HG02943 (cell line): ENCODE results near the gene ABCG4.
"Not testable (repeated sequence)": the region's sequence is repeated elsewhere in the genome, so short reads cannot be mapped to it uniquely, and the experiment has no call there.

Source experiments
- ATAC-seq: cut with Tn5 transposase; IDR thresholded peaks from one replicate; pipeline ENCODE4 v1.9.1; 2021; ENCODE audit warnings: mild to moderate bottlenecking, low read depth, moderate library complexity; ENCODE audit not compliant: unreplicated experiment

The ABCG4 gene

GRCh38 chr11:119180729-119181676 lies 32.2 kb downstream of the ABCG4 start:
- no peak for ATAC-seq

DNA sequence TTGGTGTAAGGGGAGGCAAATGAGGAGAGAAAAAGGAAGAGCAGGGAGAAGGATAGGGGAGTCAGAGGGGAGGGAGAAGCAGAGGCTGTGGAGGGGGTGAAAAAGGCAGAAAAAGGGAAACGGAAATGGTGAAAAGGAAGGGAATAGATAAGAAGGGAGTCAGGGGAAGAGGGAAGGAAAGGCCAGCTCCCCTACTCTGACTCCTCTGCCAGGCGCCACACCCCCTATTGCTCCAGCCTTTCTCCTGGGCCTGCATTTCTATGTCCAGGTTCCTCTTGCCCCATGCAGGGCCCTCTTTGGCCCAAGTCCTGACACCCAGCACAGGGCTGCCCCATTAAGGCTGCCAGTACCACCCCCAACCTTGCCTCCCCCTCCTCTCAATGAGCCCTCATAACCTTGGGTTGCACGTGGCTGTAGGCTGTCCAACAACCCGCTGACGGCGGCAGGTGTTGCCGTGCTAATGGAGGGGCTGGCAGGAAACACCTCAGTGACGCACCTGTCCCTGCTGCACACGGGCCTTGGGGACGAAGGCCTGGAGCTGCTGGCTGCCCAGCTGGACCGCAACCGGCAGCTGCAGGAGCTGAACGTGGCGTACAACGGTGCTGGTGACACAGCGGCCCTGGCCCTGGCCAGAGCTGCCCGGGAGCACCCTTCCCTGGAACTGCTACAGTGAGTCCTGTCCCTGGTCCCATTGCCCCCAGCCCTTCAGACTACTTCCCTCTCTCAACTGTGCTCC lies 33.0 kb downstream of the ABCG4 start:
- no peak for ATAC-seq

GRCh38 chr11:119184399-119184798 lies 35.5 kb downstream of the ABCG4 start:
- not testable (repeated sequence) for ATAC-seq

GRCh38 chr11:119185981-119186634 lies 37.3 kb downstream of the ABCG4 start:
- no peak for ATAC-seq

DNA sequence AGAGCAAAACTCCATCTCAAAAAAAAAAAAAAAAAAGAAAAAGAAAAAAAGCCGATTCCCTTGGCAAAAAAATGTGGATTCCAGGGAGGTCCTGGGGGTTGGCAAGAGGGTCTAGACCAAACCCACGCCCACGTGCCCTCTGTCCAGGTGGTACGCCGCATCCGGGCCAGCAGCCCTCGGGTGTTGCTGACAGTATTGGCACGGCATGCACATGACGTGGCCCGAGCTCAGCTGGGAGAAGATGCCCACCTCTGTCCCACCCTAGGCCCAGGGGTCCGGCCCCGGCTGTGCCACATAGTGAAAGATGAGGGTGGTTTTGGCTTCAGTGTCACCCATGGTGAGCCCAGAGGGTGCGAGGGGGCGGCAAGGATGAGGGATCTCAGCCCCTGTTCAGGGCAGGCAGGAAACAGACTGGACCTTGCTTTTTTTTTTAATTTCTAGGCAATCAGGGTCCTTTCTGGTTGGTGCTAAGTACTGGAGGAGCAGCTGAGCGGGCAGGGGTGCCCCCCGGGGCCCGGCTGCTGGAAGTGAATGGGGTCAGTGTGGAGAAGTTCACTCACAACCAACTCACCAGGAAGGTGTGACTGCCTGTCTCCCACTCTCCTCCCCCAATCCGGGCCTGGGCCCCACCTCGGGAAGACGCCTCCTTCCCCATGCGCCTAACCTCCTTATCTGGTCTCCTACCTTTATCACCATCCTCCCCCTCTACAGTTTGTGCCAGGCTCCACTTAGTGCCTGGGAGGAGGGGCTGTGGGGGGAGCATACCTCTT lies 38.5 kb downstream of the ABCG4 start:
- ATAC-seq: no peak

DNA sequence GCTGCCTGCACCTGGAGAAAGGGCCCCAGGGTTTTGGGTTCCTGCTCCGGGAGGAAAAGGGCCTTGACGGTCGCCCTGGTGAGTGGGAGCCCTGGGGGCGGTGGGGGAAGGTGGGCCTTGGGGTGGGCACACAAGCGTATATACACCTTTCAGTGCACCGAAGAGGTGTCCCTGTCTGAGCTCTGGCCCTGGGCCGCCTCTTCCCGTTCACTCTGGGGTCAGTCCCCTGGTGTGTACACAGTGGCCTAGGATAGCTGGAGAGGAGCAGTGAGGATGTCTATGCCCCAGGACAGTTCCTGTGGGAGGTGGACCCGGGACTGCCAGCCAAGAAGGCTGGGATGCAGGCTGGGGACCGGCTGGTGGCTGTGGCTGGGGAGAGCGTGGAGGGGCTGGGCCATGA lies 39.2 kb downstream of the ABCG4 start:
- no peak for ATAC-seq

- ATAC-seq: no peak
These were observed 40.0 kb downstream of the ABCG4 start for GRCh38 chr11:119188887-119189286.

DNA sequence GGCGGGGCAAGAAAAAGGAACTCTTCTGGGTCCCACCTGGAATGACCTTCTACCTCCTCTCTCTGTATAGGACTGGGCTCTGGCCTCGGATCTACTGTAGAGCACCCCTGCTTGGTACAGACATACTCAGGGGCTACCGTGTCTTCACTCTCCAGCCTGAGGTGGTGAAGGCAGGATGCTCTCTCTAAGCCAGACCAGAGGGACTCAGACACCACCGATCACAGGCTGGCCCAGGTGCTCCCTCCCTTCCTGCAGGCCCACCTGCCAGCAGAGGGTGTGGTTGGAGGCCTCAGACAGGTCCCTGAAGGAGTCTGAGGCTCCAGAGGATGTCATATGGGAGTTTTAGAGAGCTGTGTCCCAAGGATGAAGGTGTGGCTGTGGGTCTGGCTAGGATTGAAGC lies 40.5 kb downstream of the ABCG4 start:
- ATAC-seq: no peak

DNA sequence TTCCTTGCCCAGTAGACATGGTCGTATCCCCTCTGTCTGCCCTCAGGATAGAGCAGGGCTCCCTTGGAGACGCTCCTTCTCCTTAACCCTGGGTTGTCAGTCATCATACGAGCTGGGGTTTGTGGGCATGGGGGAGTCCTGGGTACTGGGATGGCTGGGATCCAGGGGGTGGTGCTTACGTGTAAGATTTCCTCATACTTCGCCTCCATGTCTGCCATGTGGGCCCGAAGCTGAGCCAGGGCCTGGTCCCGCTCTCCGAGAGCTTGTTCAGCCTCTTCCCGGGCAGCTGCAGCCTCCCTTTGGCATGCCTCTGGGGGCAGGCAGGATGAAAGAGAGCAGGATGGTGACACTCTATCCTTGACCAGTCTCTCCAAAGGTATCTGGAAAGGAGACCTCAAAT lies 41.7 kb downstream of the ABCG4 start:
- ATAC-seq: no peak

DNA sequence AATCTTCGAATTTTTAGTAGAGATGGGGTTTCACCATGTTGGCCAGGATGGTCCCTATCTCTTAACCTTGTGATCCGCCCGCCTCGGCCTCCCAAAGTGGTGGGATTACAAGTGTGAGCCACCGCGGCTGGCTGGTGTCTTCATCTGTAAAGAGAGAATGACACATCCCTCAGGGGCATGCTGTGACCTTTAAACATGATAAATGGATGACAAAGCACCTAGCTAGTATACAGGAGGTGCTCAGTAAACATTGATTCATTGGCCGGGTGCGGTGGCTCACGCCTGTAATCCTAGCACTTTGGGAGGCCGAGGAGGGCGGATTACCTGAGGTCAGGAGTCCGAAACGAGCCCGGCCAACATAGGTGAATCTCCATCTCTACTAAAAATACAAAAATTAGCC lies 42.4 kb downstream of the ABCG4 start:
- not testable (repeated sequence) for ATAC-seq

GRCh38 chr11:119192111-119192510 lies 43.3 kb downstream of the ABCG4 start:
- no peak for ATAC-seq

DNA sequence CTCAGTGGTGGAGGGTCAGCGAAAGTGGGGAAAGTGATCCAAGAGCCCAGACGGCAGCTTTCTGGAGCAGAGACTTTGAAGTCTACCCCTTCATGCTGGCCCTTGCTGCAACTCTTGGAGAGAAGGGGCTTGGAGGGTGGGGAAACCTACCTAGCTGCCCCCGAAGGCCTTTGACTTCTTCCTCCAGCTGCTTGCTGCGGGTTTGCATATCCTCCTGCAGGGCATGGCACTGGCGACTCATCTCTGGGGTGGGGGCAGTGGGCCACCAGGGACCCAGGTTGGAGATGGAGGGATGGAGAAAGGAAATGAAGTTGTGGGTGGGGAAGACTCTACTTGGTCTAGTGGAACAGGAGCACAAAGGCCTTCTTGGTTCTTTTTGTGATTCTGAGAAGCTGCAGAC lies 44.1 kb downstream of the ABCG4 start:
- no peak for ATAC-seq

- ATAC-seq: no peak
These were observed 44.8 kb downstream of the ABCG4 start for GRCh38 chr11:119193626-119194025.

DNA sequence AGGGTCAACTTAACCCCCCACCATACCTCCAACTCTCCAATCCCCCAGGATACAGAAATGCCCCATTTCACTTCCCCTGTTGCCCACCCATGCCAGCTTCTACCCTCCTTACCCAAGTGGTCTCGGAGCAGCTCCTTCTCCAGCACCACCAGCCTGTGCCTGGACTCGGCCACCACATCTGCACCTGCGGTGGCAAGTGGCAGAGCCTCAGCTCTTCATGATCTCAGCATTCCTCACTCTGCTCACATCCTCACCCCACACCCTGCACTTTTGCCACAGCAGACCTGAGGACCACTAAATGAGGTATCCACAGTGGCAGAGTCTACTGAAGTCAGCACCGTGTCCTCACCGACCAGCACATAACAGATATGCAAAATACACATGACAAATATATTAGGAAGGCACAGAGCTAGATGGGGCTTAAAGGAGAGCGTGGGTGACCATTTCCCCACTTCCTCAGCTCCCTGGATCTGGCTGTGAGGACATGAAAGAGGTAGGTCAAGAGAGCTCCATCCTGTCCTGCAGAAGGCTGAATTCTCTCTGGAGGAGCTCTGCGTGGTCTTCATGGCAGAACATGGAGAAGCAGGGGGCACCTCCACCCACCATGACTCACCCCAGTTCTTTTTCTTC lies 46.1 kb downstream of the ABCG4 start:
- ATAC-seq: no peak

DNA sequence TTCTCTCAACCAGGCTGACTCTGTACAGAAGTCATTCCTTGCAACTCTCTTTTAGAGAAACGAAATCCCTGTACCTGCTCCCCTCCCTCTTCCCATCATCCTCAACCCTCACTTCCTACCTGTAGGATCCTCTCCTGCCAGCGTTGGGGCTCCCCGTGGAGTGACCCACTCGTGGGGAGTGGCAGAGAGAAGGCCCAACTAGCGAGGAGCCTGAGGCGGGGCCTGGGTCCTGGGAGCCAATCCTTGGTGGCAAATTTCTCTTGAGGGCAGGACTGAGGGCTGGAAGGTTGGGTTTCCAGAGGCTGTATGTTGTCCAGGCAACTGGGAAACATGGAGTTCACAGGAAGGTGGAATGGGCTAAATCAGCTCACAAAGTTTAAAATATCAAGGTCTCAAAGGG lies 46.8 kb downstream of the ABCG4 start:
- no peak for ATAC-seq

- no peak for ATAC-seq
These were observed 48.1 kb downstream of the ABCG4 start for GRCh38 chr11:119196833-119197483.

DNA sequence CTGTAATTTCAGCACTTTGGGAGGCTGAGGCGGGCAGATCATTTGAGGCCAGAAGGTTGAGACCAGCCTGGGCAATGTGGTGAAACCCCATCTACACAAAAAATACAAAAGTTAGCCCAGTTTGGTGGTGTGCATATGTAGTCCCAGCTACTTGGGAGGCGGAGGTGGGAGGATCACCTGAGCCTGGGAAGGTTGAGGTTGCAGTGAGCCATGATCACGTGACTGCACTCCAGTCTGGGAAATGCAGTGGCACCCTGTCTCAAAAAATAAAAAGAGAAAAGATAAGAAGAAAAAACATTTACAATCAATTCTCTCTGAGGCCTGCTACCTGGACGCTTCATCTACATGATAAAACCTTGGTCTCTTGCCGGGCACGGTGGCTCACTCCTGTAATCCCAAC lies 50.1 kb downstream of the ABCG4 start:
- ATAC-seq: no peak

DNA sequence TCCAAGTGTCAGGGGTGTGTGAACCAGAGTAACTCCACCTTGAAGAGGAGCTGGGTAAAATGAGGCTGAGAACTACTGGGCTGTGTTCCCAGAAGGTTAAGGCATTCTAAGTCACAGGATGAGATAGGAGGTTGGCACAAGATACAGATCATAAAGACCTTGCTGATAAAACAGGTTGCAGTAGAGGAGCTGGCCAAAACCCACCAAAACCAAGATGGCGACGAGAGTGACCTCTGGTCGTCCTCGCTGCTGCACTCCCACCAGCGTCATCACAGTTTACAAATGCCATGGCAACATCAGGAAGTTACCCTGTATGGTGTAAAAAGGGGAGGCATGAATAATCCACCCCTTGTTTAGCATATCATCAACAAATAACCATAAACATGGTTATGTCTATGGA lies 52.4 kb downstream of the ABCG4 start:
- ATAC-seq: not testable (repeated sequence)

GRCh38 chr11:119202554-119202953 lies 53.7 kb downstream of the ABCG4 start:
- ATAC-seq: no peak
